ENCODE results near the gene SLC38A9. TPM values are rescaled to one million over a fixed set of nuclear protein-coding genes. Genes with fewer than 3 reads are reported as not detected.

Gene SLC38A9
- total RNA-seq, 1 donor from 2014 or later: 49.9 TPM

DNA sequence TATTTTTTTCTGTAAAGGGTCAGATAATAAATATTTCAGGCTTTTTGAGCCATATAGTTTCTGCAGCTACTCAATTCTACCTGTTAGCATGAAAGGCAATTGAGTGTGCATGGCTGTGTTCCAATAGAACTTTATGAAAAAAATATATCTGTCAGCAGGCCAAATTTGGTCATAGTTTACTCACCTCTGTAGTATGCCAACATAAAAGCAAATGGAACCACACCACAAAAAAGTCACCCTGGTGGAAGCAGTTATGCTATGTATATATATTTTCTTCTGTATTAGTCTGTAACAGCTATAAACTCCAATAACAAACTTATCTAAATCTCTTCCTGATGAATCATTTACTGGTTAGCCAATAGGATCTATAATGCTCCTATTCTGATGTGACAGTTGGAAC, 3.4 kb downstream of the SLC38A9 start:
- H3K4me3 Mint-ChIP-seq (ENCODE audit: low read depth): no peak overlapping the region
- DNase-seq (ENCODE audit: low spot score, unreplicated experiment): no peak

DNA sequence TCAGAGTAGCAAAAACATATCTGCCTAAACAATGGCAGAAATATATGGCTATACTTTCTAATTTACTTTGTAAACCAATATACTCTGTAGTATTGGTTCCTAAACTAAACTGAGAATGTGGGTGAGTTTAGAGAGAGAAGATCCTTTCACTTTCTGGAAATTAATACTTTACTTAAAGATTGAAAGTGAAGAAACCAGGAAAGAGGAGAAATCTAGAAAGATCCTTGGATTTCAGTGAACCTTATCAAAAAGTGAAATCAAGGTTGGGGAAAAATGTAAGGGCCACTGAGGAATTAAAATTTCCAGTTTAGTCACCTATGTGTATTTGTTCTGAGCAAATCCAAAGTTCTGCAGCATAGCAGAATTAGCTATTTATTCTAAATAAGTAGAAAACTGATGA, 5.9 kb downstream of the SLC38A9 start:
- Mint-ChIP-seq H3K9me3 (ENCODE audit: low read depth) (no peaks in the 10 kb centered on the region), H3K27ac (no peak overlapping the region), H3K4me1 (ENCODE audit: low read depth) (peaks cover 2% of the 10 kb centered on the region), H3K36me3 (ENCODE audit: insufficient read depth) (peaks cover 9% of the 10 kb centered on the region), H3K27me3 (no peaks in the 10 kb centered on the region), H3K4me3 (ENCODE audit: low read depth) (no peak overlapping the region)
- TF ChIP-seq CTCF (IDR thresholded peaks at IDR 0.05; ENCODE audit: unreplicated experiment): no peak
- no peak for DNase-seq (ENCODE audit: low spot score, unreplicated experiment)

More for the DNA sequence above, 3.4 kb downstream of the SLC38A9 start:
- Mint-ChIP-seq H3K27me3 (no peaks in the 10 kb centered on the region), H3K9me3 (ENCODE audit: low read depth) (no peaks in the 10 kb centered on the region), H3K36me3 (ENCODE audit: insufficient read depth) (peaks cover 4% of the 10 kb centered on the region), H3K4me1 (ENCODE audit: low read depth) (peaks cover 10% of the 10 kb centered on the region), H3K27ac (no peak overlapping the region)
- TF ChIP-seq CTCF (IDR thresholded peaks at IDR 0.05; ENCODE audit: unreplicated experiment): no peak

- Mint-ChIP-seq H3K27me3 (no peaks in the 10 kb centered on the region), H3K36me3 (ENCODE audit: insufficient read depth) (peaks cover 21% of the 10 kb centered on the region), H3K9me3 (ENCODE audit: low read depth) (no peaks in the 10 kb centered on the region), H3K27ac (no peak overlapping the region), H3K4me1 (ENCODE audit: low read depth) (no peaks in the 10 kb centered on the region), H3K4me3 (ENCODE audit: low read depth) (no peak overlapping the region)
- TF ChIP-seq CTCF (IDR thresholded peaks at IDR 0.05; ENCODE audit: unreplicated experiment): no peak
- no peak for DNase-seq (ENCODE audit: low spot score, unreplicated experiment)
Measured at GRCh38 chr5:55702598-55703345, 9.4 kb downstream of the SLC38A9 start.

- no peak for DNase-seq (ENCODE audit: low spot score, unreplicated experiment)
- H3K36me3 Mint-ChIP-seq (ENCODE audit: insufficient read depth): peaks cover 29% of the 10 kb centered on the region
- H3K4me3 Mint-ChIP-seq (ENCODE audit: low read depth): no peak overlapping the region
- H3K27ac Mint-ChIP-seq: no peak overlapping the region
- H3K4me1 Mint-ChIP-seq (ENCODE audit: low read depth): no peaks in the 10 kb centered on the region
- no peak for TF ChIP-seq CTCF (IDR thresholded peaks at IDR 0.05; ENCODE audit: unreplicated experiment)
- no peaks in the 10 kb centered on the region for H3K27me3 Mint-ChIP-seq
- no peaks in the 10 kb centered on the region for H3K9me3 Mint-ChIP-seq (ENCODE audit: low read depth)
Measured at GRCh38 chr5:55701462-55702103, 10.5 kb downstream of the SLC38A9 start.

DNA sequence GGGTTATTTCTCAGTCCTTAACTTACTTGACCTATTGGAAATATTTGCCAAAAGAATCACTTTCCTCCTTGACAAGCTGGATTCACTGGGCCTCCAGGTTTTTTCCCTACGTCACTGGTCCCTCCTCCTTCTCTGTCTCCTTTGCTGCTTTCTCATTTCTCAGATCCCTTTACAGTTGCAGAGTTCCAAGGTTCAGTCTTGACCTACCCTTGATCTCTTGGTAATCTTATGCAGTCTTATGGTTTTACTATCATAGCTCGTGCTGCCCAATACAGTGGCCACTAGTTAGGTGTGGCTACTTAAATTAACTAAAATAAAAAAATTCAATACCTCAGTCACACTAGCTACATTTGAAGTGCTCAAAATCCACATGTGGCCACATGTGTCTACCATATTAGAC, 11.4 kb downstream of the SLC38A9 start:
- Mint-ChIP-seq H3K36me3 (ENCODE audit: insufficient read depth) (peaks cover 29% of the 10 kb centered on the region), H3K27me3 (no peaks in the 10 kb centered on the region)
- TF ChIP-seq CTCF (IDR thresholded peaks at IDR 0.05; ENCODE audit: unreplicated experiment): no peak

More for the DNA sequence above, 11.4 kb downstream of the SLC38A9 start:
- Mint-ChIP-seq H3K4me1 (ENCODE audit: low read depth) (no peaks in the 10 kb centered on the region), H3K9me3 (ENCODE audit: low read depth) (no peaks in the 10 kb centered on the region), H3K4me3 (ENCODE audit: low read depth) (no peak overlapping the region), H3K27ac (no peak overlapping the region)
- no peak for DNase-seq (ENCODE audit: low spot score, unreplicated experiment)
